Islet of Langerhans (tissue), 1 donor: ENCODE measurements around the gene CCNH.

Experiments used
- FAIRE-seq: peaks from one replicate; lab custom pipeline; 2011; peaks lifted over from hg19 to GRCh38; lab: Jason Lieb, UNC

Gene CCNH

DNA sequence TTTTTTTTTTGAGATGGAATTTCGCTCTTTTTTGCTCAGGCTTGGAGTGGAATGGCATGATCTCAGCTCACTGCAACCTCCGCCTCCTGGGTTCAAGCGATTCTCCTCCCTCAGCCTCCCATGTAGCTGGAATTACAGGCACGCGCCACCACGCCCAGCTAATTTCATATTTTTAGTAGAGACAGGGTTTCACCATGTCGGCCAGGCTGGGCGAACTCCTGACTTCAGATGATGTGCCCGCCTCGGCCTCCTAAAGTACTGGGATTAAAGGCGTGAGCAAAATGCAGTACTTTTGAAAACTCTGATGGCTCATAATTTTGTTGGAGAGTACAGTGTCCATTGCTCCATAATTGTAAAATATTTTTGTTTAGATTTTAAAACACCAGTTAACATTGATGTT, 52.6 kb downstream of the CCNH start:
- FAIRE-seq = no peak

GRCh38 chr5:87359106-87359505, 53.6 kb downstream of the CCNH start:
- no peak for FAIRE-seq

DNA sequence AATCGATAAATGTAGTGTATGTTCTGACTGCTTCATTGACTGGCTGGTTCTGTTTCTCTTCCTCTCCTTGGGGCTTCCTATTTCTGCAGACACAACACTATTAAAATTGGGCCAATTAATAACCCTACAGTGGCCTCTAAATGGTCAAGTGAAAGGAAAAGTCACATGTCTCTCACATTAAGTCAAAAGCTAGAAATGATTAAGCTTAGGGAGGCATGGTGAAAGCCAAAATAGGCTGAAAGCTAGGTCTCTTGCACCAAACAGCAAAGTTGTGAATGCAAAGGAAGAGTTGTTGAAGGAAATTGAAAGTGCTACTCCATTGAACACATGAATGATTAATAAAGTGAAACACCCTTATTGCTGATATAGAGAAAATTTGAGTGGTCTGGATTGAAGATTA, 58.2 kb downstream of the CCNH start:
- no peak for FAIRE-seq

GRCh38 chr5:87347841-87348240, 64.9 kb downstream of the CCNH start:
- FAIRE-seq = no peak

DNA sequence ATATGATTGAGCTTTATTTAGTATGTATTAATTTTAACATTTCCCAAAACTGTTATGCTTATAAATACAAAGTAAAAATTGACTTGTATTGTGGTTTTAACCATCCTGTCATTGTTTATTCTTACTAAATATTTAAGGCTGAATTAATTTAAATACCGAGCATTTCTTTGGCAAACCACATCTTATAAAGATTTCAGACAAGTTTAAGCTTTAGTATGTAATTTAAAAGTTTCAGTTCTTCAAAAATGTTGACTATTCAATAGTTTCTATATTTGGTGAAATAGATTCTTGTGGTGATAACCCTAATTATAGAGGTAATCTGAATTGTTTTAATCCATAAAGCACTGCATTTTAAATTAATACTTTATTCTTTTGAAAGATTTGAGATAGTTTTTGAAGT, 65.5 kb downstream of the CCNH start:
- peak; percentile 33 for FAIRE-seq
